GM12878 (cell line): Measurements from ENCODE around the gene ESYT3. TPM values are rescaled to one million over a fixed set of nuclear protein-coding genes. Genes with fewer than 3 reads are reported as not detected.

Experiments
- polyA plus RNA-seq, 11 experiments: library from polyadenylated mRNA; depleted of rRNA in 4 of 11; unstranded in 6 of 11; stranded (reverse) in 5 of 11; fragments of >200 nt; fragmentation: Nextera tagmentation in 4 of 11; fragmentation: Illumina TruSeq in 1 of 11; extraction: Ambion mirVana in 4 of 11; extraction: Trizol in 1 of 11; gene quantifications; 1 replicate in 1 of 11; 2 replicates in 10 of 11; pipeline versions ENCODE4 v1.2.1 to v1.2.3, GENCODE V29; 2011 to 2016; ENCODE audit warnings: inconsistent platforms in 2 of 11, missing spikeins in 2 of 11, low read depth in 1 of 11
- total RNA-seq, 4 experiments: library from RNA; depleted of rRNA in 3 of 4; stranded (reverse); fragments of >200 nt in 3 of 4; fragmentation: Illumina TruSeq in 1 of 4; extraction: Trizol in 1 of 4; gene quantifications; 2 replicates each; pipeline versions ENCODE4 v1.2.1 to v1.2.3, GENCODE V29; 2013 to 2021

ESYT3 gene
- total and polyA plus RNA-seq, 10 of the 15 experiments (the other 5 are each of a cell fraction or from before 2014, with no cell fraction given): not detected

Other genes with a start within 250 kb of the ESYT3 start
- gene ARMC8, start 247.3 kb upstream of the ESYT3 start, total RNA-seq (2014; rRNA removed): 44.5 and 47.6 TPM in 2 replicates
- gene ARMC8, start 247.3 kb upstream of the ESYT3 start, total RNA-seq (2014; rRNA removed; fragmentation: Illumina TruSeq; extraction: Trizol): 40.1 and 40.3 TPM in 2 replicates
- 36.4 and 37.0 TPM in 2 replicates for gene ARMC8, start 247.3 kb upstream of the ESYT3 start, total RNA-seq (2021)
- 66.1 and 93.4 TPM in 2 replicates for gene ARMC8, start 247.3 kb upstream of the ESYT3 start, polyA plus RNA-seq (2011; rRNA removed)
- gene ARMC8, start 247.3 kb upstream of the ESYT3 start, polyA plus RNA-seq (2014; fragmentation: Illumina TruSeq; extraction: Trizol): 43.1 and 53.5 TPM in 2 replicates
- 10 to 100 TPM; 40.3 to 48.4 TPM for gene ARMC8, start 247.3 kb upstream of the ESYT3 start, polyA plus RNA-seq (2014; fragmentation: Nextera tagmentation; extraction: Ambion mirVana)
- 25.3 and 29.8 TPM in 2 replicates for gene ARMC8, start 247.3 kb upstream of the ESYT3 start, polyA plus RNA-seq (2014; rRNA removed)
- 10 to 100 TPM; 52.9 to 61.5 TPM for gene ARMC8, start 247.3 kb upstream of the ESYT3 start, polyA plus RNA-seq (2016; fragmentation: Nextera tagmentation; extraction: Ambion mirVana)
- gene NME9, start 104.8 kb upstream of the ESYT3 start, total RNA-seq (2014; rRNA removed): 0.33 TPM in 1 of 2 replicates, not detected in the other
- gene NME9, start 104.8 kb upstream of the ESYT3 start, total RNA-seq (2014; rRNA removed; fragmentation: Illumina TruSeq; extraction: Trizol): not detected in 2 replicates
- gene NME9, start 104.8 kb upstream of the ESYT3 start, total RNA-seq (2021): not detected in 2 replicates
- gene NME9, start 104.8 kb upstream of the ESYT3 start, polyA plus RNA-seq (2011; rRNA removed): not detected in 2 replicates
- gene NME9, start 104.8 kb upstream of the ESYT3 start, polyA plus RNA-seq (2014; fragmentation: Illumina TruSeq; extraction: Trizol): not detected in 2 replicates
- gene NME9, start 104.8 kb upstream of the ESYT3 start, polyA plus RNA-seq (2014; fragmentation: Nextera tagmentation; extraction: Ambion mirVana): under 1 TPM; 0.09 to 0.26 TPM
- gene NME9, start 104.8 kb upstream of the ESYT3 start, polyA plus RNA-seq (2014; rRNA removed): 0.08 TPM in 1 of 2 replicates, not detected in the other
- under 1 TPM; 0.18 to 0.68 TPM for gene NME9, start 104.8 kb upstream of the ESYT3 start, polyA plus RNA-seq (2016; fragmentation: Nextera tagmentation; extraction: Ambion mirVana)
- gene MRAS, start 86.0 kb upstream of the ESYT3 start, total RNA-seq (2014; rRNA removed): 0.23 TPM in 1 of 2 replicates, not detected in the other
- gene MRAS, start 86.0 kb upstream of the ESYT3 start, total RNA-seq (2014; rRNA removed; fragmentation: Illumina TruSeq; extraction: Trizol): not detected in 2 replicates
- 0.44 and 0.45 TPM in 2 replicates for gene MRAS, start 86.0 kb upstream of the ESYT3 start, total RNA-seq (2021)
- gene MRAS, start 86.0 kb upstream of the ESYT3 start, polyA plus RNA-seq (2011; rRNA removed): 0.11 TPM in 1 of 2 replicates, not detected in the other
- 0.01 TPM in 1 of 2 replicates, not detected in the other for gene MRAS, start 86.0 kb upstream of the ESYT3 start, polyA plus RNA-seq (2014; fragmentation: Illumina TruSeq; extraction: Trizol)
- not detected for gene MRAS, start 86.0 kb upstream of the ESYT3 start, polyA plus RNA-seq (2014; fragmentation: Nextera tagmentation; extraction: Ambion mirVana)
- not detected in 2 replicates for gene MRAS, start 86.0 kb upstream of the ESYT3 start, polyA plus RNA-seq (2014; rRNA removed)
- not detected for gene MRAS, start 86.0 kb upstream of the ESYT3 start, polyA plus RNA-seq (2016; fragmentation: Nextera tagmentation; extraction: Ambion mirVana)
- gene CEP70, start 159.6 kb downstream of the ESYT3 start, total RNA-seq (2014; rRNA removed): 2.0 and 2.5 TPM in 2 replicates
- gene CEP70, start 159.6 kb downstream of the ESYT3 start, total RNA-seq (2014; rRNA removed; fragmentation: Illumina TruSeq; extraction: Trizol): 3.3 and 4.7 TPM in 2 replicates
- gene CEP70, start 159.6 kb downstream of the ESYT3 start, total RNA-seq (2021): 2.4 and 2.9 TPM in 2 replicates
- gene CEP70, start 159.6 kb downstream of the ESYT3 start, polyA plus RNA-seq (2011; rRNA removed): 9.3 and 16.0 TPM in 2 replicates
- 2.0 and 3.2 TPM in 2 replicates for gene CEP70, start 159.6 kb downstream of the ESYT3 start, polyA plus RNA-seq (2014; fragmentation: Illumina TruSeq; extraction: Trizol)
- gene CEP70, start 159.6 kb downstream of the ESYT3 start, polyA plus RNA-seq (2014; fragmentation: Nextera tagmentation; extraction: Ambion mirVana): 1 to 10 TPM; 1.8 to 1.9 TPM
- 1.4 and 1.8 TPM in 2 replicates for gene CEP70, start 159.6 kb downstream of the ESYT3 start, polyA plus RNA-seq (2014; rRNA removed)
- gene CEP70, start 159.6 kb downstream of the ESYT3 start, polyA plus RNA-seq (2016; fragmentation: Nextera tagmentation; extraction: Ambion mirVana): 1 to 10 TPM; 2.2 TPM
- 12.1 and 16.1 TPM in 2 replicates for gene FAIM, start 174.2 kb downstream of the ESYT3 start, total RNA-seq (2014; rRNA removed)
- 25.8 and 26.3 TPM in 2 replicates for gene FAIM, start 174.2 kb downstream of the ESYT3 start, total RNA-seq (2014; rRNA removed; fragmentation: Illumina TruSeq; extraction: Trizol)
- 9.3 and 10.1 TPM in 2 replicates for gene FAIM, start 174.2 kb downstream of the ESYT3 start, total RNA-seq (2021)
- 10.3 and 19.2 TPM in 2 replicates for gene FAIM, start 174.2 kb downstream of the ESYT3 start, polyA plus RNA-seq (2011; rRNA removed)
- gene FAIM, start 174.2 kb downstream of the ESYT3 start, polyA plus RNA-seq (2014; fragmentation: Illumina TruSeq; extraction: Trizol): 25.4 and 30.1 TPM in 2 replicates
- gene FAIM, start 174.2 kb downstream of the ESYT3 start, polyA plus RNA-seq (2014; fragmentation: Nextera tagmentation; extraction: Ambion mirVana): 10 to 100 TPM; 21.5 to 32.8 TPM
- gene FAIM, start 174.2 kb downstream of the ESYT3 start, polyA plus RNA-seq (2014; rRNA removed): 17.0 and 20.6 TPM in 2 replicates
- 10 to 100 TPM; 31.5 to 34.0 TPM for gene FAIM, start 174.2 kb downstream of the ESYT3 start, polyA plus RNA-seq (2016; fragmentation: Nextera tagmentation; extraction: Ambion mirVana)